ENCODE measurements around the gene MAB21L3.

- TF ChIP-seq CTCF (IDR thresholded peaks at IDR 0.05) (no peak), POLR2A (IDR thresholded peaks at IDR 0.05) (no peak)
Observed at GRCh38 chr1:116169898-116170297, 58.7 kb downstream of the MAB21L3 start.

All from breast epithelium (tissue), 3 donors.